HUES6 (cell line): Measurements from ENCODE around the gene ZC3H12C.
"Not testable (repeated sequence)": the region's sequence is repeated elsewhere in the genome, so short reads cannot be mapped to it uniquely, and the experiment has no call there.

Experiments used
- H3K27ac ChIP-seq: 2 replicates; pipeline ENCODE4 v1.7.0; 2013; ENCODE audit warnings: low read depth, mild to moderate bottlenecking, low read length, inconsistent platforms
- H3K27me3 ChIP-seq: 2 replicates; pipeline ENCODE4 v1.6.1; 2013; ENCODE audit warnings: low read length; ENCODE audit not compliant: control insufficient read depth, insufficient read depth
- H3K36me3 ChIP-seq: 2 replicates; pipeline ENCODE4 v1.6.1; 2013; ENCODE audit warnings: low read length; ENCODE audit not compliant: control insufficient read depth, insufficient read depth
- H3K4me1 ChIP-seq: 2 replicates; pipeline ENCODE4 v1.6.1; 2013; ENCODE audit warnings: low read length; ENCODE audit not compliant: control insufficient read depth, insufficient read depth
- H3K4me3 ChIP-seq: 2 replicates; pipeline ENCODE4 v1.5.1; 2013; ENCODE audit warnings: low read depth, low read length
- H3K9ac ChIP-seq: one replicate; pipeline ENCODE4 v1.6.1; 2013; ENCODE audit warnings: mild to moderate bottlenecking, low read length
- H3K9me3 ChIP-seq: 2 replicates; pipeline ENCODE4 v1.6.1; 2013; ENCODE audit warnings: low read depth, low read length; ENCODE audit not compliant: control insufficient read depth, insufficient read depth

ZC3H12C gene

DNA sequence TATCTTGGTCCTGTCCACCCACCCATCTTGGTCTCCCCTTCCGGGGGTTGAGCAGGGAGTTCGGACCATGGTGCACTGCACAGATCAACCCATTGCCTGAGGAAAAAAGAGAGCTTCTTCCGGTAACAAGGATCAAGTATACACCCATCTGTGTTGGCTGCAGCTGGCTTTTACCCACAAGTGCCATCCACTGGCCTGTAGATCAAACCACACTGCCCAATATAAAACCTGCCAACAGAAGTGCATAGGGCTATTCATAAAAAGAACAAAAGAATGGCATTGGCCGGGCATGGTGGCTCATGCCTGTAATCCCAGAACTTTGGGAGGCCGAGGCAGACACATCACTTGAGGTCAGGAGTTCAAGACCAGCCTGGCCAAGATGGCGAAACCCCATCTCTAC, 94.5 kb downstream of the ZC3H12C start:
- H3K36me3 ChIP-seq = no peaks in the 10 kb centered on the region
- H3K9ac ChIP-seq = no peak overlapping the region
- H3K27me3 ChIP-seq = no peaks in the 10 kb centered on the region
- H3K27ac ChIP-seq = no peak overlapping the region
- H3K4me1 ChIP-seq = peaks cover 14% of the 10 kb centered on the region
- no peak overlapping the region for H3K4me3 ChIP-seq
- H3K9me3 ChIP-seq = no peaks in the 10 kb centered on the region

DNA sequence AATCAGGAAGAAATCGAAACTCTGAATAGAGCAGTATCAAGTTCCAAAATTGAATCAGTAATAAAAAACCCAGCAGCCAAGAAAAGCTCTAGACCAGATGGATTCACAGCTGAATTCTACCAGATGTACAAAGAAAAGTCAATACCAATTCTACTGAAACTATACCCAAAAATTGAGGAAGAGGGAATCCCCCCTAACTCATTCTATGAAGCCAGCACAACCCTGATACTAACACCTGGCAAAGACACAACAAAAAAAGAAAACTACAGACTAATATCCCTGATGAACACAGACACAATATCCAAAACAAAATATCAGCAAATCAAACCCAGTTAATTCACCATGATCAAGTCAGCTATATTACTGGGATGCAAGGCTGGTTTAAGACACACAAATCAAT, 97.7 kb downstream of the ZC3H12C start:
- Histone ChIP-seq H3K27ac (no peak overlapping the region), H3K4me1 (peaks cover 7% of the 10 kb centered on the region), H3K4me3 (no peak overlapping the region), H3K27me3 (no peaks in the 10 kb centered on the region), H3K9me3 (no peaks in the 10 kb centered on the region), H3K9ac (no peak overlapping the region), H3K36me3 (no peaks in the 10 kb centered on the region)

DNA sequence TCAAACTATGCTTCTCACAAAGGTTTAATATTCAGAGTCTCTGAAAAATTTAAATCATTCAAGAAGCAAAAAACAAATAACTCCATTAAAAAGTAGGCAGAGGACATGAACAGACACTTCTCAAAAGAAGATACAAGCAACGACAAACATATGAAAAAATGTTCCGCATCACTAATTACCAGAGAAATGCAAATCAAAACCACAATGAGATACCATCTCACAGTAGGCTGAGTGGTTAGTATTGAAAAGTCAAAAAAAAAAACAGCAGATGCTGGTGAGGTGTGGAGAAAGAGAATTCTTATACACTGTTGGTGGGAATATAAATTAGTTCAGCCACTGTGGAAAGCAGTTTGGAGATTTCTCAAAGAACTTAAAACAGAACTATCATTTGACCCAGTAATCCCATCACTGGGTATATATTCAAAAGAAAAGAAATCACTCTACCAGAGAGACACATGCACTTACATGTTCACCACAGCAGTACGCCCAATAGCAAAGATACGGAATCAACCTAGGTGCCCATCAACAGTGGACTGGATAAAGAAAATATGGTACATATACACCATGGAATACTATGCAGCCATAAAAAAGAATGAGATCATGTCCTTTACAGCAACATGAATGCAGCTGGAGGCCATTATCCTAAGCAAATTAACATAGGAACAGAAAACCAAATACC, 99.6 kb downstream of the ZC3H12C start:
- not testable (repeated sequence) for H3K4me1 ChIP-seq, H3K4me3 ChIP-seq, H3K27me3 ChIP-seq, H3K9me3 ChIP-seq, H3K9ac ChIP-seq, H3K36me3 ChIP-seq, H3K27ac ChIP-seq

DNA sequence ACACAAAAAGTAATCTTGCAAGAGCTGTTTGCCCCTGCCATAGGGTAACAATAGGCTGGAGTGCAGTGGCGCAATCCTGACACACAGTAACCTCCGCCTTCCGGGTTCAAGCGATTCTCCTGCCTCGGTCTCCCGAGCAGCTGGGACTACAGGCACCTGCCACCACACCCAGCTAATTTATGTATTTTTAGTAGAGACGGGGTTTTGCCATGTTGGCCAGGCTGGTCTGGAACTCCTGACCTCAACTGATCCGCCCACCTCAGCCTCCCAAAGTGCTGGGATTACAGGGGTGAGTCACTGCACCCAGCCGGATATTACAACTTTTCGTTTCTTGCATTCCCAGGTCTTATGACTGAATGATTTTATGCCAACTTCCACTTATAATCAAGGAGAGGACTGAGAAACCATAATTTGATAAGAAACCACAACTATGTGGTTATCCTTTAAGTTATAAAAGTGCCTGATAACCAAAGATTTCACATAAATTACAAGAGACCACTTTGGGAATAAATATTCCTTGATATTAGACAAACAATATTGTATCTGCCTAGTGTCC, 101.1 kb downstream of the ZC3H12C start:
- H3K36me3 ChIP-seq, H3K4me3 ChIP-seq, H3K4me1 ChIP-seq, H3K9ac ChIP-seq, H3K27ac ChIP-seq, H3K27me3 ChIP-seq, H3K9me3 ChIP-seq: not testable (repeated sequence)

DNA sequence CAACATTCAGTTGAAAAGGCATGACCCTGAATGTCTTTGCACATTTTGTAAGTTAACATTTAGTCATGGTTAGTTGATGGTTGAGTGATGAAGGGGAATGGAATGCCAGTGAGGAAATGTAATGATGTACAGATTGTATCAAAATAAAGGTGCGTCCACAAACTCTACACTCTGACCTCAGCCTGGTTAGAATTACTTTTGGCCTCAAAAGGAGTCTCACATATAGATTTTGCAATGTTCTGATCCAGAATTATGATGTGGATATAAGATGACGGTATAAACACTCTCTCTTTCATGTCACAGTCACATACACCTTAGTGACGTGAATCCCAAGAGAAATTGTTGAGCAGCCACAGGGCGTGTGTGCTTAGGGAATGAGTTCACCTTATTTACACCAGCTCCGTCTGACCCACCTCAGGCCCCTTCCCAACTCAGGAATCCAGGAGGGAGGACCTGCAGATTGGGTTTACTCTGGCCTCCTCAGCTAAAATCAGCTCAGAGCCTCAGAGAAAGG, 103.1 kb downstream of the ZC3H12C start:
- no peaks in the 10 kb centered on the region for H3K9me3 ChIP-seq
- no peak overlapping the region for H3K4me3 ChIP-seq
- peaks cover 15% of the 10 kb centered on the region for H3K4me1 ChIP-seq
- no peak overlapping the region for H3K27ac ChIP-seq
- H3K36me3 ChIP-seq = no peaks in the 10 kb centered on the region
- no peak overlapping the region for H3K9ac ChIP-seq
- H3K27me3 ChIP-seq = no peaks in the 10 kb centered on the region

DNA sequence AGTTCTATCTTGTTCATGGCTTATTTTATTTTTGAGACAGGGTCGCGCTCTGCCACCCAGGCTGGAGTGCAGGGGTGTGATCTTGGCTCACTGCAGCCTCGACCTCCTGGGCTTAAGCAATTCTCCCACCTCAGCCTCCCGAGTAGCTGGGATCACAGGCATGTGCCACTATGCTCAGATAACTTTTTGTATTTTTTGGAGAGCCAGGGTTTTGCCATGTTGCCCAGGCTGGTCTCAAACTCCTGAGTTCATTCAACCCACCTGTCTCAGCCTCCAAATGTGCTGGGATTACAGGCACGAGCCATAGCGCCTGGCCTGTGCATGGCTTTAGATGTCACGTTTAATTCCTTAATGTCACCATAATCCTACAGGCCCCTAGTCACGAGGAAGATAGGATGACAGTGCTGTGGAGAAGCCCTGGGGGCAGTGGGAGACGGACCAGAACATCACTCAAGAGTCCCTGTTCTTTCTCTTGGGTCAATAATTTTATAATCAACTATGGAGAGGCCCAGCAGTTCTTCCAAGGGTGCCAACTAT, 103.8 kb downstream of the ZC3H12C start:
- Histone ChIP-seq H3K4me3 (no peak overlapping the region), H3K9me3 (no peaks in the 10 kb centered on the region), H3K36me3 (no peaks in the 10 kb centered on the region), H3K27ac (no peak overlapping the region), H3K27me3 (no peaks in the 10 kb centered on the region), H3K4me1 (peaks cover 15% of the 10 kb centered on the region), H3K9ac (no peak overlapping the region)

DNA sequence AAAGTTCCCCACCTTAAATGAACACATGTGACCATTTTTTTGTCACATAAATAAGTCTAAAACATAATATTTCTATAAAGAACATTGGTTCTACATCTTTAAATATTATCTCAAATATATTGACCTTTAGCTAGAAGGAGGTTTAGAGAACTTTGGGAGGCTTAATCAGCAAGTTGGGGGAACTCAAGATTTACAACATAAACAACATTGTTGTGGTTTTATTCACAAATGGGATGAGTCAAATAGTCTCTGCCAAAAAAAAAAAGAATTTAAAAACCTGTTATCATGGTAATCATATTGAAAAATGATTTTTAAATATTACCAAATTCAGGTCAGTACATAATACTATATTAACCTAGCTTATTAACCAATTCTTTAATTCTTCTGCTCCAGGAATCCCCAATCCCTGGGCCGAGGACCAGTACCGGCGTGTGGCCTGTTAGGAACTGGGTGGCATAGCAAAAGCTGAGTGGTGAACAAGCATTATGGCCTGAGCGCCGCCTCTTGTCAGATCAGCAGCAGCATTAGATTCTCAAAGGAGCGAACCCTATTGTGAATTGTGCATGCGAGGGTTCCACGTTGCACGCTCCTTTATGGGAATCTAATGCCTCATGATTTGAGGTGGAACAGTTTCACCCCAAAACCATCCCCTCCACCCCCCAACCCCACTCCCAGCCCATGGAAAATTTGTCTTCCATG, 105.0 kb downstream of the ZC3H12C start:
- Histone ChIP-seq H3K9me3 (no peaks in the 10 kb centered on the region), H3K36me3 (no peaks in the 10 kb centered on the region), H3K4me3 (no peak overlapping the region), H3K27me3 (no peaks in the 10 kb centered on the region), H3K9ac (no peak overlapping the region), H3K27ac (no peak overlapping the region), H3K4me1 (peaks cover 15% of the 10 kb centered on the region)

DNA sequence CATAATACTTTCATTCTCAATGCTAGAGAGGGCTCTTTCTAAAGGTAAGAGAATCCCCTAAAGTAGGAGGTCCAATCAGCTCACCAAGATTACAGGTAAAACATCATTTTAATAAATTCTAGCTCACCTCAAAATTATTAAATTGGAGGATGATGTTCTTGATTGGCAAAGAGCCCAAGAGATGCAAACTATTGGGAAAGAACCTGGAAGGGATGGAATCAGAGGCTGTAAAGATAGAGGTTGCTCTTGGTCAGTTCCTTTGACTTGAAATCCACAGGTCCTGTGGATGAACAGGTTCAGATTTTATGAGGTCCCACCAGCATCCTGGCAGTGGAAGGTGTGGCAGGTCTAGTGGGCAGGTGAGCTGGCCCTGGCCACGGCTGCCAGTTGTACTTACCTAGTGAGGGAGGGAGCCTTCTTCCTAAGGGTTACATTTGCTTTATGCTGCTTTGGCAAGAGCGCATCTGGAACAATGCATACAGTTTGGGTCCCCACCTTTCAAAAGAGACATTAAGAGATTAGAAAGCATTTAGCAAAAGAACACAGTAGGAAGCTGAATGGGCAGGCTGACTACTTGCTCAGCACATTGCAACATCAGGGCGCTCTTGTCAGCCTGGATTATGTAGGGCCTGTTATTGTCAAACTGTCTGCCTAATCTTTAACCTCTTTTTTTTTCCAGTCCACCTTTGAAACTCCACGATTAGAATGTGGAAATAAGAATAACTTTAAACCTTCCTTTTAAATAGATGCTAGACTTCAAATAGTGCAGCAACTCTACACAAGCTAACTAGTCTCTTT, 106.2 kb downstream of the ZC3H12C start:
- Histone ChIP-seq H3K36me3 (no peaks in the 10 kb centered on the region), H3K4me1 (peaks cover 15% of the 10 kb centered on the region), H3K9ac (no peak overlapping the region), H3K27me3 (no peaks in the 10 kb centered on the region), H3K4me3 (0 out of 2 replicates have a peak overlapping the region, but pooled peaks have one; percentile 1), H3K9me3 (no peaks in the 10 kb centered on the region), H3K27ac (peak overlapping the region; percentile 43; the same call in 1 of the 2 replicates)

DNA sequence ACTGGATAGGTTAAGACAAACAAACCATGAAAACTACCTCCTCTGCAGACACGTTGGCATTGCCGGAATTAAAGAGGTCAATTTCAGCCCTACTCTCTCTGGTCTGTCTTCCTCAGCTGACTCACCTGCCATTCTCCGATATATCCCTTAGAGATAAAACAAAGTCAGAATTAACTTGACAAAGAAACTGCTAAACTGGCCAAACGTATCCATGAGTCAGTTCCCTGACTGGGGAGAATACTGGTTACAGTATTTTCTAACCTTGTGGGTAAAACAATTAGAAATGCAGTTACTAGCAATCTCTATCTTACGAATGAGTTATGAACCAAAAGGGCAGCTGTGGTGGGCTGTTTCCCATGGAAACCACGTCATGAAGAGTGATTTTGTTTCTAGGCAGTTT, 107.0 kb downstream of the ZC3H12C start:
- Histone ChIP-seq H3K9me3 (no peaks in the 10 kb centered on the region), H3K27ac (peak overlapping the region; percentile 43; the same call in 1 of the 2 replicates), H3K4me3 (0 out of 2 replicates have a peak overlapping the region, but pooled peaks have one; percentile 1), H3K4me1 (peaks cover 15% of the 10 kb centered on the region), H3K9ac (no peak overlapping the region), H3K36me3 (no peaks in the 10 kb centered on the region), H3K27me3 (no peaks in the 10 kb centered on the region)

DNA sequence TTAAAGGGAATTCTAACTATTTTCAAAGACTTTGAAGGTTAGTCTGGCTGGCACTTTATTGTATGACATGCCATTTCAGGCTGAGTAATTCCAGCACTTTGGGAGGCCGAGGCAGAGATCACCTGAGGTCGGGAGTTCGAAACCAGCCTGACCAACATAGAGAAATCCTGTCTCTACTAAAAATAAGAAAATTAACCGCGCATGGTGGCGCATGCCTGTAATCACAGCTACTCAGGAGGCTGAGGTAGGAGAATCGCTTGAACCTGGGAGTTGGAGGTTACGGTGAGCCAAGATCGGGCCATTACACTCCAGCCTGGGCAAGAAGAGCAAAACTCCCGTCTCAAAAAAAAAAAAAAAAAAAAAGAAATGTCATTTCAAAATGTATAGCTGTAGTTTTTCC, 107.6 kb downstream of the ZC3H12C start:
- Histone ChIP-seq H3K27me3 (no peaks in the 10 kb centered on the region), H3K4me1 (peaks cover 15% of the 10 kb centered on the region), H3K4me3 (no peak overlapping the region), H3K9ac (no peak overlapping the region), H3K27ac (no peak overlapping the region), H3K36me3 (no peaks in the 10 kb centered on the region), H3K9me3 (no peaks in the 10 kb centered on the region)
